Measurements from ENCODE around the gene HECA.
"Not testable (repeated sequence)": the region's sequence is repeated elsewhere in the genome, so short reads cannot be mapped to it uniquely, and the experiment has no call there.

Gene HECA

DNA sequence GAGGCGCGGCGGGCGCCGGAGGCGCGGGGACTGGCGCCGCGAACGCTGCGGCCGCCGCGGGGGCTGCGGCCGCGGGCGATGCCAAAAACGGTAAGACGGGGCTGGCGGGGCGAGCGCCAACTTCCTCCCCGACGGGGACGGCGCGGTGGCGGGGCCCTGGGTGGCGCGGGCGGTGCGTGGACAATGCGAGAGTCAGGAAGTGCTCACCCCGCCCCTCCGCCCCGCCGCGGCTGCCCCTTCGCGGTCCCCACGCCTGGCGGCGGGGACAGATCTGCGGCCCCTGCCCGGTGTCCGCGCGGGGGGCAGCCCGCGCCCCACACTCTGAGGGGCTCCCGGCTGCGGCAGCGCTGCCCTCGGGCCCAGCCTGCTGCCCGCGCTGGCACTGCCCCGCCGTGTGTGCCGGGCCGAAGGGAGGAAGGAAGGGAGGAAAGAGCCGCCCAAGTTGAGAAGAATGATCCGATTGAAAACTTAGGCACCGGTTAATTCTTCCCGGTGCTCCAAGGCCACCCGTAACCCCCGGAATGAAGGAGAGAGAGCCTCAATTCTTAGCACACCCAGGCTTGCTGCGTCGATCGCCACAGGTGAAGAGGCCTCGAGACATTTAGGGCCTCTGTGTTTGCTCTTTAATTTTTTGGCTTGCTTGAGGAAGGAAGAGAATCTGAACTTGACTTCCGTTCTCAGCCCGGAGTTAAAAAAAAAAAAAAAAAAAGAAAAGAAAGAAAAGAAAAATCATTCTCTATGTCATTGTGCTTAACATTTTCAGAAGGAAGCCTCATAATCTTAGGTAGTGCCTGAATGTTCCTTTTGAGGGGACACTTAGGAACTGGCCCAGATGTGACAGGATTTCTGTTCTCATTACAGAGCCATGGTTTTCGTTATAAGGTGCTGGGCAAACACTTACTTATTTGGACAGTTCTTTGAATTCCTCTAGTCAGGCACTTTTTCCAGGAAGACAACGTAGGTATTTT lies 982 bp downstream of the HECA start:
- peak in 1 of 2 donors; percentile 57 for DNase-seq (ENCODE audit: low read depth in 2 of 2)

DNA sequence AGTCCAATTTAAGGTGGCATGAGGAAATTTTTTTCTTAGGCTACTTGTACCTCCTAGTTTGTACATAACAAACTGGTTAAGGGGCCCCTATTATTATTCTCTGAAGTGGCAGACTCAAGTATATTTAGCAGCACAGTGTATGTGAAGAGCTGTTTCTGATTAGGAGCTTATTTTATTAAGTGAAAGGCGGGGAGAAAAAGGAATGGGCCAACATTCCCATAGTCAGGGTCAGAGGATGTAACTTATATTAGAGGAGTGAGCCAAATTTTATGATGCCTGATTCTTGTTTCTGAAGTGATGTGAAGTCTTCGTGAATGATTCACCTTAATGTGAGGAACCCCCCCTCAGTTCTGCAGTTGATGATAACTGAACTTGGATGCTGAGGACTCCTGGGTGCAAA lies 2.8 kb downstream of the HECA start:
- DNase-seq (ENCODE audit: low read depth in 2 of 2), result no peak

DNA sequence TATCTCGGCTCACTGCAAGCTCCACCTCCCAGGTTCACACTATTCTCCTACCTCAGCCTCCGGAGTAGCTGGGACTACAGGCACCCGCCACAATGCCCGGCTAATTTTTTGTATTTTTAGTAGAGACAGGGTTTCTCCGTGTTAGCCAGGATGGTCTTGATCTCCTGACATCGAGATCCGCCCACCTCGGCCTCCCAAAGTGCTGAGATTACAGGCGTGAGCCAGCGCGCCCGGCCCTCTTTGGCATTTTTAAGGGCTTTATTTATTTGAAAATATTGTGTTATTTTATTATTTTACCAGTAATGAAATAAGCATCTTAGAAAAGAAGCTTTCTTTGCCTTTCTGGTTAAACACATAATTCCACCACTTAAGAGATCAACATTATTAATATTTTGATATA lies 6.0 kb downstream of the HECA start:
- DNase-seq (ENCODE audit: low read depth in 2 of 2), result not testable (repeated sequence)

DNA sequence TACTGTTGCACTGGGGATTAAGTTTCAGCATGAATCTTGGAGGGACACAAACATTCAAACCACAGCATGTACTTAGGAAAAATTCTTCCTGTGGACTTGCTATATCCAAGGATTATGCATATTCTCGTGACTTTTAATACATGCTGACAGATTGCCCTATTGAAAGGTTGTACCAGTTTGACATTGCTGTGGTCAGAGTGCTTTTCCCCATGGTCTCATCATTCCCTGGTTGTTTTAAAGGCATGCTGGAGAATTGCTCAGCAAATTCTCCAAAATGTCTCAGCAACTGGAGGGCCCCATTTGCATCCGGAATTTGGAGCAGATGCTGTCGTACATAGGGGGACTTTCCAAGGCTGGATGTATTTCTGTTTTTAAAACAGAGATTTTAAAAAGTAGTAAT lies 7.4 kb downstream of the HECA start:
- DNase-seq (ENCODE audit: low read depth in 2 of 2), result no peak

DNA sequence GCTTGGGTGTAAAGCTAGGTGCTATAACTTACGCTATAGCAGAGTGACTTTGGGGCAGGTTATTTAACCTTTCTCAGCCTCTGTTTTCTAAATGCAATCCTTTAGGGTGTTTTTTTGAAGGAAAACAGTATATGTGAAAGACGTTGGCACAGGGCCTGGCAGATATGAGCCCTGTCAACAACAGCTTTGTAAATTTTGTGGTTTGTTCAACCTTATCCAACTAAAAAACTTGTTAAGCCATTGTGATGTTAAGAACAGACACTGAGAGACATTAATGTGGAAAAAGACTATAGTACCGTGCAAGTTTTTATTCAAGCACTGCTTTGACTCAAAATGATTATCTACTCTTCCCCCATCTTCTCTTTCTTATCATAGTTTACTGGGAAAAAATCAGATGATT lies 8.2 kb downstream of the HECA start:
- DNase-seq (ENCODE audit: low read depth in 2 of 2), result no peak

DNA sequence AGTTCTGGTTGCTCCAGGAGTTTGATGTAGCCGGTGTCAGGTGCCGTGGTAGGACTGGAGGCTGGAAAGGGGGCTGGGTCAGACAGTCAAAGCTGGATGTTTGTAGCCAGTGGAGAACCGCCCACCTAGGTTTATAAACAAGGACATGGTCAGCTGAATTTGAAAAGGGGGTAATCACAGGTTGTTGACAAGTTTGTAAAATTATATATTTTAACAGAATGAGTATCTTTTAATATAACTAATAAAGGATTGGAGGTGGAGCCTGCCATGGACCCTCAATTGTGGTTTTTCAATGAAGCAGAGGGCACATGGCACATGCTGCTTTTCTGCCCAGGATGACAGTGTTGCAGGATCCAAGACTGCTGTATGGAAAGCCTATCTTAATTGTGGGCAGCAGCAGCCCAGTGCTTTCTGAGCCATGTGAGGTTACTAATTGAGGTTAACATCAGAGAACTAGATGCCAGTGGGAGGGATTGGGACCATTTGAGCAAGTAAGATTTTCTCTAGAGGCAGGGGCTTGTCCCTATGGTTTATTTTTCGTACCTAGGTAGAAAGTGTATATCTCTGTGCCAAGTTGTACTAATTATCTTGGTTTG lies 9.7 kb downstream of the HECA start:
- no peak for DNase-seq (ENCODE audit: low read depth in 2 of 2)

DNA sequence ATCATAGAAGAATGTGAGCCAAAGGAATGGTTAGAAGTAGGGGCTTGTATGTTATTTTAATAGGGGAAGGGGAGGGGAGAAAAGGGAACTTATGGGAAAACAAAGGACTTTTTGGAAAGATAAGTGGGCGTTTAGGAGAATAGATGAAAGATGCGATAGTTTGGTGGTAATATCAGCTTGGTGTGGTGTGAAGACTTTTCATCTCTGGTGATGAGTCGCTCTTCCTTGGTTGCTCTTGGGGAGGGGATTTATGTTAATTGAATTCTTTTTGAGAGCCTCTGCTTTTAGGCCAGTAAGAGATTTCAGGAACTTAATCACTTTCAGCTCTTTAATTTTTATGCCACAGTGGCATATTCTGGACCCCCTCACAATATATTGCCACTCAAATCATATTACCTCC lies 10.8 kb downstream of the HECA start:
- DNase-seq (ENCODE audit: low read depth in 2 of 2), result no peak

DNA sequence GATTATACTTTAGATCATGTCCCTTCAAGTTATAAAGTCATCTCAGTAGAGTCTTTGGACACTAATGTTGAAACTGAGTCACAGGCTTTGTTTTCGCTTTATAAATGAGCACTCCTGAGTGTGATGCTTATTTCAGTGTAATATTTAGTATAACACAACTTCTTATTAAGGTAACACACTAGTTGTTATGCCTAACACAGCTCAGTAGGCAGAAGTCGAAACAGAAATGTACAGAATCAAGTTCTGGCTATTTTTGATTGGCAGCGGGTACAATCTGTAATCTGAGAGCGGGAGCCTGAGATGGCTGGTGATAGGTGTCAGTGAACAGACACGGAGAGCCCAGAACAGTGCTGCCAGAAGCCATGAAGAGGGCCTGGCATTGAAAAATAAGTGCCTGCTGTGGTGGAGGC lies 11.4 kb downstream of the HECA start:
- no peak for DNase-seq (ENCODE audit: low read depth in 2 of 2)

DNA sequence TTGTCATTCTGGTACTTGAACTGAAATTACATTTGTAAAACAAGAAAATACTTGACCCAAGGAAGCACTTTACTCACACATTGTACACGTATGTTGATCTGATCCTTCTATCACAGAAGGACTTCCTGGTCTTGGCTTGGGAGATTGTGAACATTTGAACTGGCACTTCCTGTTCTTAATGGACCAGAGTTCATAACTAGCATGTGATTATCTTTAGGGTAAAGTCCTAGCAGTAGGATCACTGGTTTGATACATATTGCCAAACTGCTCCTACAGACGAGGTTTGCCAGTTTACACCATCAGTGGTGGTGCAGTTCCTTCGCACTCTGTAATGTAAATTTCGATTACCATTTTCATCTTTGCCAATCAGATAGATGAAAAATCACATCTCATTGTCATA lies 12.7 kb downstream of the HECA start:
- no peak for DNase-seq (ENCODE audit: low read depth in 2 of 2)

DNA sequence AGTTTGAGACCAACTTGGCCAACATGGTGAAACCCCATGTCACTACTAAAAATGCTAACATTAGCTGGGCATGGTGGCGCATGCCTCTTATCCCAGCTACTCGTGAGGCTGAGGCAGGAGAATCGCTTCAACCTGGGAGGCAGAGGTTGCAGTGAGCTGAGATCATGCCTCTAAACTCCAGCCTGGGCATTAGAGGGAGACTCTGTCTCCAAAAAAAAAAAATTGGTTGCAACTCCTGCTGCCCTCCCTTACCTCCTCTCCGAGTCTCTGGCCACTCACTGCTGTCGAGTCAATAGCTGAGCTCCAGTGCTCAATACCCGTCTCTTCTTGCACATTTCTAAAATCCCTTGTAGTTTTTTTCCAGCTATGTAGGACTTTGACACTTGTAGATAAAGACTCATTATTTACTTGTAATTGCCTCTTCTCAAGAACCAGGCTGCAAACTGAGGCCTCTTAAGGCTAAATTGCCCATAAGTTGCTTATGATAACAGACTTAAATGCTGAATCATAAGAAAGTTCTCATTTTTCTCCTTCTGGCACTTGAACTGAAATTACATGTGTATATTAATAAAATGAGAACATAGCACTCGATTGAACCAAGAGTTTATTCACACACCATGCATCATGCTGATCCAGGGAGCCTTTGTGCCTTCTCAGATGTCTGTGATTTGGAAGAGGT lies 13.8 kb downstream of the HECA start:
- DNase-seq (ENCODE audit: low read depth in 2 of 2), result no peak

DNA sequence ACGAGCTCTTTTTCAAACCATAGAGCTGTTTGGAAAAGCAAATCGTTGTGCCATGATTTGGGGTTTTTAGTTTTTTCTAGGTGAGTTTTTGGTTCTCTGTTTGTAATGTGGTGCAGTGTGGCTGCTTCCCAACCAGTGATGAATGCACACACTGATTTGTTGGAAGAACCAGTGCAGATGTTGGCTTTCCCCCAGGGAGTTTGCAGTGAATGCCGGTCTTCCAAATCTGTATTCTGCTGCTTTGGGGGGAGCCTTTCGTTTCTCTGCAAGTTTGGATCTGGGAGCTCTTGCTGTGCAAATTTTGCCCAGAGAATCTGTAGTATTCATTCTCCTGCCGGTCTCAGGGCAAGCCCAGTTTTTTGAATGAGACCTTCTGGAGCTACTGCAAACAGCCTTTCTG lies 14.5 kb downstream of the HECA start:
- no peak for DNase-seq (ENCODE audit: low read depth in 2 of 2)

DNA sequence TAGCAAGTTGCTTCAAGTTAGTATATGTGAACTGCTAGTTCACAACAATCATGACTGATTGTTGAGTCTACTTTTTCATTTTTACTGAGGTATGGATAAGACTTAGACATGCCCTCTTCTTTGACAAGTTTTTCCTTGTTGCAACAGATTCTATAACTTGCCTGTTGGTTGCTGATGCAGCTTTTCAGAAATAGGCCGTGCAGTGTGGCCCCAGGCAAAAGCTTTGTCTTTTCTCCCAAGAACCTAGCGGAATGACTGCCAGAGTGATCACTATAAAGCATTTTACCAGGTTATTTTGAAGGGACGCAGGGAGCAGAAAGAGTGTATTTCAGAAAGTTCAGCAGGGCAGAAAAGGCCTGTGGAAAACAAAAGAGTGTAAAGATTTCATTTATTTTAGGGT lies 16.0 kb downstream of the HECA start:
- no peak for DNase-seq (ENCODE audit: low read depth in 2 of 2)

DNA sequence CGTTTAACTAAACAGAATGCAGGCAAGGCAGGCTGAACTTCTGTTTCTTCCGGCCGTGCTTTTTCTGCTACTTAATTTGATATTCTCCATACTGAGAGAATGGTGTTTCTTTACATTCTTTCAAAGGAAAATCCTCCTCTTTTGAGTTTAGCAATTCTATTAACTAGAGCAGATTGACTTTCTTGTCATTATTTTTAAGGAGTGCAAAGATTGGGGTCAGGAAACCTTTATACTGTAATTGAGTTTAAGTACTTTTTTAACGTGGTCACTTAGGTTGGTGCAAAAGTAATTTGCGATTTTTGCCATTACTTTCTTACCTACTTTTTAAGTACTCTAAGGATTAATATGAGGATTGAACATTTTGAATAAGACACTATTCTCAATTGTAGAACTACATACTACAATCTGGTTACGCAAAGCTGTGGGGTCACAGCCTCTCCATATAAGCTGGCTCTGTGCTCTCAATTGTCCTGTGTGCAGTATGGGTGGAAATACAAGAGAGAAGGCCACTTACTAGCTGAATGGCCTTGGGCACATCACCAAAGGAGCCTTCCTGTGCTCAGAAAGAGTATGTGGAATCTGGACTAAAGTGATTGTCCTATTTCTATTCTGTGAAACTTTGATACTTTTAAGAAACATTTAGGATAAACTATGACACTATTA lies 16.7 kb downstream of the HECA start:
- no peak for DNase-seq (ENCODE audit: low read depth in 2 of 2)

DNA sequence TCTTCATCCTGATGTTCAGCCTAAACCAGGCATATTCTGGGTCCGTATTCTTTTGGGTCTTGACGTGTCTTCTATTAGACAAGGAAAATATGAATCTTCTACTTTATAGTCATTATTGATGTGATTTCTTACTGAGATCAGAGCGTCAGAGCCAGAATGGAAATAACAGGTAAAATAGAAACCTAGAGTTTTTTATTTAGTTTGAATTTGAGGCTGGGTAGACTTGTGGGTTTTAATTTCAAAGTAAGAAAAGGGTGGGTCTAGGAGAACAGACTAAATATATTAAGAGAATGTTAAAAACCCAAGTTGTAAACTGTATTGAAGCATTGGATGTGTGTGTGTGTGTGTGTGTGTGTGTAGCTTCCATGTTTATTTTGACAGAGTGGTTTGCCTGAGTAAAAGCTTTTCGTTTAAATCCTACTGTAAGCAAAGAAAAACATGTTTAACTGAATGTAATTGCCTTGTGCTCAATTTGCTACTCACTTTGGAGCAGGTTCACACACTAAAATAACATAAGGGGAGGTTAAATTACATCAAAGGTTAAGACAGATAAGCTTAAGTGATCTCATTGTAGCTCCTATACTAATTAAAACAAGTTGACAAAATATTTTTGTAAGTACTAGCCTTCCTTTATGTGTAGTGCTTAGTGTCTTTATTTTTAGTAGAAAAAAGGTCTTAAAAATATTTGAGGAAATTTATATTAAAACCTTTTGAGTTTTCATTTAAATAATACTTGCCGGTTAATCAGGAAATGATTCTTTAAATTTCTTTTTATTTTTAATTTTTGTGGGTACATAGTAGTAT lies 17.4 kb downstream of the HECA start:
- DNase-seq (ENCODE audit: low read depth in 2 of 2), result no peak

DNA sequence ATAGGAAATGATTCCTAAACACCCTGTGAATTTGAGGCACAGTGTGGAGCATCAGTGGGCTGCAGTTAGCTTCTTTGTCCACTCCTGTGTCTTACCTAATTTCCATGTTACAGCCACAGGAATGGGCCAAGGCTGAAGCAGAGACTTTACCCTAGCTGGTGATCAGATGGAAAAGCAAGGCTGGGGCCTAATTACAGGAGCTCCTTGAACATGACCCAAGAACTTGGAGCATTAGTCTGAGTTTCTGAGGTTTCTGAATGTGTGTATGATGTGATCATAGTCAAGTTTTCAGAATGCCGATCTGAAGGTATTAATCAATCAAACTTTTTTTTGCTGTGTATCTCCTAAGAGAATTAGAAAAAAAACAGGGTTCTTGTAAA lies 18.0 kb downstream of the HECA start:
- DNase-seq (ENCODE audit: low read depth in 2 of 2), result no peak

DNA sequence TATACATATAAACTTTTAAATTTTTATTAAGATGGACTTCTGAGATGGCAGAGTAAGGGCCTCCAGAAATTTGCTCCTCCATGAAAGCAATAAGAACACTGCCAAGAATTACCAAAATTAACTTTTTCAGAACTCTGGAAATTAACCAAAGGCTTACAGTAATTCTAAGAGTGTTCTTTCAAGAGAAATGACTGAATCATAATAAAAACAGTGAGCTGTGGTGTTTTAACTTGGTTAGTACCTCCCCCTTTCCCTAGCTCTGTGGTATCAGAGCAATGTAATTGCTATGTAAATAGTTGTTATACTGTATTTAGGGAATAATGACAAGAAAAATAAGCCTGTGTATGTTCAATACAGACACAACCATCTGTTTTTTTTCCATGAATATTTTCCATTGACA lies 19.0 kb downstream of the HECA start:
- DNase-seq (ENCODE audit: low read depth in 2 of 2), result no peak

DNA sequence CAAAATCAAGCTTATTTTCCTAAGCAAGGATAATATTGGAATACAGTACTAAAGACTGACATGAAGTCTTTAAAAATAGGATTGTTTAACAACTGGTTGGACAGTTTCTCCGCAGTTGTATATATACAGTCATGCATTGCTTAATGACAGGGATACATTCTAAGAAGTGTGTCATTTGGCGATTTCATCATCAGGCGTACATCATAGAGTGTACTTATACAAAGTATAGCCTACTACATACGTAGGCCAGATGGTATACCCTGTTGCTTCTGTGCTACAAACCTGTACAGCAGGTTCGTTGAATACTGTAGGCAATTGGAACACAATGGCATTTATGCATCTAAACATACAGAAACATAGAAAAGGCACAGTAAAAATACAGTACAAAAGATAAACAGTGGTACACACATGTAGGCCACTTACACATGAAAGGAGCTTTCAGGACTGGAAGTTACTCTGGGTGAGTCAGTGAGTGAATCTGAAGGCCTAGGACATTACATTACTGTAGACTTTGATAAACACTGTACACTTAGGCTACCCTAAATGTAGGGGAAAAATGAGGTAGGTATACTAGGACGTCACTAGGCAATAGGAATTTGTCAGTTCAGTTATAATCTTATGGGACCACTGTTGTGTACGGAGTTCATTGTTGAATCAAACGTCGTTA lies 20.1 kb downstream of the HECA start:
- no peak for DNase-seq (ENCODE audit: low read depth in 2 of 2)

DNA sequence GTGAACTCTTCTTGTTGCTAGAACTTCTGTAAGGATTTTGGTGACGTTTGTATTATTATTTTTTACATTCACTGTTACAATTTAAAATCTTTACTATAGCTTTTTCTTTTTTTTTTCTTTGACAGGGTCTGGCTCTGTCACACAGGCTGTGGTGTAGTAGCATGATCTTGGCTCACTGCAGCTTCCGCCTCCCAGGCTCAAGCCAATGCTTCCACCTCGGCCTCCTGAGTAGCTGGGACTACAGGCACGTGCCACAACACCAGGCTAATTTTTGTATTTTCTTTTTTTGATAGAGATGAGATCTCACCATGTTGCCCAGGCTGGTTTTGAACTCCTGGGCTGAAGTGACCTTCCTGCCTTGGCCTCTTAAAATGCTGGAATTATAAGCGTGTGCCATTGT lies 21.2 kb downstream of the HECA start:
- DNase-seq (ENCODE audit: low read depth in 2 of 2), result no peak

DNA sequence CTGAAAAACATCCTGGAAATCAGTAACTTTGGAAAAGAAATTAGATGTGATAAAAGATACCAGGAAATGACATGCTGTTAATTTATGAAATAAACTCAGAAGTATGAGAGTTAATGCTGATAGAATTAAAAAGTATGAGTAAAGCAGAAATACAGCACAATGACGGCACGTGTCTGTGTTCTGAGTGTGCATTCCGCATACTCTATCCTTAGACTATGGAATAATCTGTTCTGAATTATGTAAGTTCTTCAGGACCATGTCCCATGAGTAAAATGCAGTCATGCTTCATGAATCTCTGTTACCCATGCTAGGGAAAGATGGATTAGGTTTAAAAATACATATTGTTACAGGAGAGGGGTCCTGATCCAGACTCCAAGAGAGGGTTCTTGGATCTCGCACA lies 21.7 kb downstream of the HECA start:
- DNase-seq (ENCODE audit: low read depth in 2 of 2), result no peak

DNA sequence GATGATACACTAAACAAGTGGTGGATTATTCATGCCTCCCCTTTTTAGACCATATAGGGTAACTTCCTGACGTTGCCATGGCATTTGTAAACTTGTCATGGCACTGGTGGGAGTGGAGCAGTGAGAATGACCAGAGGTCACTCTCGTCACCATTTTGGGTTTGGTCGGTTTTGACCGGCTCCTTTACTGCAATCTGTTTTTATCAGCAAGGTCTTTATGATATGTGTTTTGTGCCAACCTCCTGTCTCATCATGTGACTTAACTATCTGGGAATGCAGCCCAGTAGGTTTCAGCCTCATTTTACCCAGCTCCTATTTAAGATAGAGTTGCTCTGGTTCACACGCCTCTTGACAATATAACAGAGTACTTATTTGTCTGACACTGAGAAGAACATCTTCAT lies 22.2 kb downstream of the HECA start:
- DNase-seq (ENCODE audit: low read depth in 2 of 2), result not testable (repeated sequence)

DNA sequence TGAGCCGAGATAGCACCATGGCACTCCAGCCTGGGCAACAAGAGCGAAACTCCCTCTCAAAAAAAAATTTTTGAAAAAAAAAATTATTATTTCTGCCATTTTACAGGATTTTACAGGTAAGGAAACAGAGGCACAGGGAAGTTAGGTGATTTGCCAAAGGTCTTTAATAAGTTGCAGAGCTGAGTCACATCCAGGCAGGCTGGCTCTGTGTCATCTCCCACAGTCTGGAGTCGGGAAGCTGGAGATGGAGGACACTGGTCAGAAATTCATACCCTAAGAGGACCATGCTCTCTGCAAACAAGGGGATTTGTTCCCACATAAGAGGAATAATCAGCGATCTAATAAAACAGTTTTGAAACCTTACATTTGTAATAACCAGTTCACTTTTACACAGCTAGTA lies 24.1 kb downstream of the HECA start:
- DNase-seq (ENCODE audit: low read depth in 2 of 2), result no peak
